DND-41 (cell line): ENCODE results near the gene MAST4.

Source experiments
- EZH2 ChIP-seq: IDR thresholded peaks from 3 replicates; pipeline ENCODE4 v1.6.1; 2012; ENCODE audit warnings: borderline replicate concordance, low read depth, mild to moderate bottlenecking, moderate library complexity, low read length, inconsistent platforms; ENCODE audit not compliant: severe bottlenecking
- TF ChIP-seq, protein P1 (sequence below): IDR thresholded peaks from 2 replicates; pipeline ENCODE4 v1.5.1; 2012; ENCODE audit warnings: borderline replicate concordance, low read length, moderate library complexity, mild to moderate bottlenecking; ENCODE audit not compliant: poor library complexity, severe bottlenecking; ENCODE audit errors: extremely low read depth

DNA sequence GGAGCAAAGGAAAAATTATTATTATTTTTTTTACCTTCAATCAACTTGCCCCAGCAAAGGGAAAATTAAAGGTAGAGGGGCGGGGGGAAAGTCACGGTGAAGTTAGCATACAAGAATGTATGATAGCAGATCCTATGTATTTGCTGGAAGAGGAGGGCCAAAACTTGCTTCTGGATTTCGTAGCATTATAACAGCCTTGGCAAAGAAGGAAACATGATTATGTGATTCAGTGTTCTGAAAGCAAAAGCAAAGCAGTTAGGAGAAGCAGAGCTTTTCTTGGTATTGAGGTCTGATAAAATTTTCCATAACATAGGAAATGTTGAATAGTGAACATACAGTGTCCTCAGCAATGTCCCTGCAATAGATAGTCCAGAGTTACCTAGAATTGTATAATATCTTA lies 32.4 kb downstream of the MAST4 start:
- TF ChIP-seq, protein P1, sequence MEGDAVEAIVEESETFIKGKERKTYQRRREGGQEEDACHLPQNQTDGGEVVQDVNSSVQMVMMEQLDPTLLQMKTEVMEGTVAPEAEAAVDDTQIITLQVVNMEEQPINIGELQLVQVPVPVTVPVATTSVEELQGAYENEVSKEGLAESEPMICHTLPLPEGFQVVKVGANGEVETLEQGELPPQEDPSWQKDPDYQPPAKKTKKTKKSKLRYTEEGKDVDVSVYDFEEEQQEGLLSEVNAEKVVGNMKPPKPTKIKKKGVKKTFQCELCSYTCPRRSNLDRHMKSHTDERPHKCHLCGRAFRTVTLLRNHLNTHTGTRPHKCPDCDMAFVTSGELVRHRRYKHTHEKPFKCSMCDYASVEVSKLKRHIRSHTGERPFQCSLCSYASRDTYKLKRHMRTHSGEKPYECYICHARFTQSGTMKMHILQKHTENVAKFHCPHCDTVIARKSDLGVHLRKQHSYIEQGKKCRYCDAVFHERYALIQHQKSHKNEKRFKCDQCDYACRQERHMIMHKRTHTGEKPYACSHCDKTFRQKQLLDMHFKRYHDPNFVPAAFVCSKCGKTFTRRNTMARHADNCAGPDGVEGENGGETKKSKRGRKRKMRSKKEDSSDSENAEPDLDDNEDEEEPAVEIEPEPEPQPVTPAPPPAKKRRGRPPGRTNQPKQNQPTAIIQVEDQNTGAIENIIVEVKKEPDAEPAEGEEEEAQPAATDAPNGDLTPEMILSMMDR = no peak
- TF ChIP-seq EZH2 = no peak
